Lower lobe of right lung (tissue), 2 donors: ENCODE results near the gene PLA2G2C. TPM values are rescaled to one million over a fixed set of nuclear protein-coding genes. Genes with fewer than 3 reads are reported as not detected.

ENCODE experiments used
- ATAC-seq, 2 donors: fragments of 200-7000 bp; cut with Tn5 transposase; one replicate each; pipeline ENCODE4 v1.9.1; 2020 to 2022; ENCODE audit warnings: mild to moderate bottlenecking in 2 of 2, moderate library complexity in 2 of 2
- DNase-seq: peaks from one replicate; pipeline ENCODE4 v3.0.0-alpha.2; 2020
- H3K27ac ChIP-seq: fragments of 200-600 bp; one replicate; pipeline ENCODE4 v1.8.0; 2022
- H3K27me3 ChIP-seq: fragments of 200-600 bp; one replicate; pipeline ENCODE4 v1.8.0; 2022; ENCODE audit warnings: low read depth
- H3K36me3 ChIP-seq: fragments of 200-600 bp; one replicate; pipeline ENCODE4 v1.8.0; 2022; ENCODE audit warnings: mild to moderate bottlenecking
- H3K4me1 ChIP-seq: fragments of 200-600 bp; one replicate; pipeline ENCODE4 v1.8.0; 2022
- H3K4me3 ChIP-seq: fragments of 200-600 bp; one replicate; pipeline ENCODE4 v1.8.0; 2022; ENCODE audit warnings: mild to moderate bottlenecking
- H3K9me3 ChIP-seq: fragments of 200-600 bp; one replicate; pipeline ENCODE4 v1.8.0; 2022
- intact Hi-C: fragments of 100-400 bp; cut with DNase I; formaldehyde crosslinking; loops from one replicate; pipeline ENCODE4 v1.11.0; 2022
- total RNA-seq: library from RNA; stranded (reverse); fragmentation: NEBNext Ultra II Directional; extraction: Animal tissue kit (Norgen Biotek cat#: 25700); gene quantifications from one replicate; pipeline ENCODE4 v1.2.1, GENCODE V29; 2021
- TF ChIP-seq, protein P1 (sequence below): fragments of 200-600 bp; IDR thresholded peaks from one replicate; pipeline ENCODE4 v1.8.0; 2022; ENCODE audit warnings: antibody characterized with exemption, mild to moderate bottlenecking
- donor health status: DM: no; HTN: yes; CAD: no; lungs with severe emphysema.

Gene PLA2G2C
- total RNA-seq, 1 donor from 2014 or later: not detected

DNA sequence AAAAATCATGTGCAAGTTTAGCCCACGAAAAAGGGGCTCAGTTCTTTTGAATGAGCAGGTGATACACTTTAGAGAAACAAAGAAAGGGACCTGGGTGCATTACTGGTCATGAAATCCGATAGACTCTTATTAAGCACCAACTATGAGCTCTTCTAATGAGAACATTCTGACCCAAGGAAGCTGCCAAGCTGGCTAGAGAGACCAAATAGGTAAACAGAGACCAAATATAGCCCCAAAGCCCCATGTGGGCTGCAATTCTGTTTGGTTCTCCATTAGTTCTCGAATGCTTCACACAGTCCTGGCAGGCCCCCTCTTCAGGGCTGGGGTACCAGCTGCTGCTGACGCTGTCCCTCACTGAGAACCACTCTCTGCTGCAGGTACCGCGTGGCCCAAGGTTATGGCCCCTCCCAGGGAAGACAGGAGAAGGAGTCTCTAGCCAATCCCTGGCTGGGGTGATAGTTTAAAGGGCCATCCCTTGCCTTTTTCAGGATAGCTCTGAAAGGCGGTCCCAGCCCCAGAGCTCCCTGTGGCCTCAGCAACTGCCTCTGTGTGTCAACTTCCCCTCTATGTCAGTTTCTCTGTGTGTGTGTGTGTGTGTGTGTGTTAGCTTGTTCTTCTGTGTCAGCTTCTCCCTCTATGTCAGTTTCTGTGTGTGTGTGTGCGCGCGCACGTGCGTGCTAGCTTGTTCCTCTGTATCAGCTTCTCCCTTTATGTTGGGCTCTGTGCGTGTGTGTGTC, 7.5 kb downstream of the PLA2G2C start:
- Histone ChIP-seq H3K4me3 (no peak overlapping the region), H3K27me3 (no peaks in the 10 kb centered on the region), H3K36me3 (no peaks in the 10 kb centered on the region), H3K27ac (no peak overlapping the region), H3K9me3 (no peaks in the 10 kb centered on the region), H3K4me1 (no peaks in the 10 kb centered on the region)
- ATAC-seq (no peak), DNase-seq (no peak)
- intact Hi-C loops: no loop called here
- TF ChIP-seq, protein P1, sequence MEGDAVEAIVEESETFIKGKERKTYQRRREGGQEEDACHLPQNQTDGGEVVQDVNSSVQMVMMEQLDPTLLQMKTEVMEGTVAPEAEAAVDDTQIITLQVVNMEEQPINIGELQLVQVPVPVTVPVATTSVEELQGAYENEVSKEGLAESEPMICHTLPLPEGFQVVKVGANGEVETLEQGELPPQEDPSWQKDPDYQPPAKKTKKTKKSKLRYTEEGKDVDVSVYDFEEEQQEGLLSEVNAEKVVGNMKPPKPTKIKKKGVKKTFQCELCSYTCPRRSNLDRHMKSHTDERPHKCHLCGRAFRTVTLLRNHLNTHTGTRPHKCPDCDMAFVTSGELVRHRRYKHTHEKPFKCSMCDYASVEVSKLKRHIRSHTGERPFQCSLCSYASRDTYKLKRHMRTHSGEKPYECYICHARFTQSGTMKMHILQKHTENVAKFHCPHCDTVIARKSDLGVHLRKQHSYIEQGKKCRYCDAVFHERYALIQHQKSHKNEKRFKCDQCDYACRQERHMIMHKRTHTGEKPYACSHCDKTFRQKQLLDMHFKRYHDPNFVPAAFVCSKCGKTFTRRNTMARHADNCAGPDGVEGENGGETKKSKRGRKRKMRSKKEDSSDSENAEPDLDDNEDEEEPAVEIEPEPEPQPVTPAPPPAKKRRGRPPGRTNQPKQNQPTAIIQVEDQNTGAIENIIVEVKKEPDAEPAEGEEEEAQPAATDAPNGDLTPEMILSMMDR: no peak

DNA sequence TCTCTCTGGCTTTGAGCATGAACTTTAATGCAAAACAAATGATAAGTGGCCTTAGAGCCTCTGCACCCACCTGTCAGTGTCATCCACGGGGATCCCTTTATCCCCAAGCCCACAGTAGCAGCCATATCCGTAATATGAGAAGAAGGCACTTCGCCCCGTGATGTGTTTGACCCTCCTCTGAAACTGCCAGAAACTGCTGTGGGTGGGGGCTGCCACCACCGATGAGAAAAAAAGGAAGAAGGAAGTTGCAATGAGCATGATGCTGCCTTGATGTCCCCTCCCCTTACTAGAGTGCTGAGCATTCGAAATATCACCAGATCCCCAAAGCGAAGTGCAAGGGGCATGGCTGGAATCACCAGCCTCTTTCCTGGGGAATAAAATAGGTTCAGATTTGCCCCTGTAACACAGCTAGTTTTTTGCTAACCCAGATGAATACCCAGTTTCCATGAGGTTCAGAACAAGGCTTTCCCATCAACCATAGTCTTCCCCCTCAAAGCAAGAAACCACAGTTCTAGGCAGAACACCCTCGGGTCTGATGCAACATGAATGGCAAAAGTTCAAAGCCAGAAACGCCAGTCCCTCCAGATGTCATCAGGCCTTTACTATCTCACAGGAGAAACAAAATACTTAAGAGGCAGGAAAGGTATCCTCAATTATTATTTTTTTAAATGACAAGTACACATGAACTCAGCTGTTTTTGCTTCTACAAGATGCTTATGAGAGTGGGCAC, 11.2 kb downstream of the PLA2G2C start:
- H3K27me3 ChIP-seq: no peaks in the 10 kb centered on the region
- no peaks in the 10 kb centered on the region for H3K36me3 ChIP-seq
- H3K9me3 ChIP-seq: no peaks in the 10 kb centered on the region
- intact Hi-C loops: no loop called here
- no peak overlapping the region for H3K4me3 ChIP-seq
- no peak overlapping the region for H3K27ac ChIP-seq
- ATAC-seq: no peak
- no peak for DNase-seq
- TF ChIP-seq, protein P1: no peak
- H3K4me1 ChIP-seq: peaks cover 6% of the 10 kb centered on the region

DNA sequence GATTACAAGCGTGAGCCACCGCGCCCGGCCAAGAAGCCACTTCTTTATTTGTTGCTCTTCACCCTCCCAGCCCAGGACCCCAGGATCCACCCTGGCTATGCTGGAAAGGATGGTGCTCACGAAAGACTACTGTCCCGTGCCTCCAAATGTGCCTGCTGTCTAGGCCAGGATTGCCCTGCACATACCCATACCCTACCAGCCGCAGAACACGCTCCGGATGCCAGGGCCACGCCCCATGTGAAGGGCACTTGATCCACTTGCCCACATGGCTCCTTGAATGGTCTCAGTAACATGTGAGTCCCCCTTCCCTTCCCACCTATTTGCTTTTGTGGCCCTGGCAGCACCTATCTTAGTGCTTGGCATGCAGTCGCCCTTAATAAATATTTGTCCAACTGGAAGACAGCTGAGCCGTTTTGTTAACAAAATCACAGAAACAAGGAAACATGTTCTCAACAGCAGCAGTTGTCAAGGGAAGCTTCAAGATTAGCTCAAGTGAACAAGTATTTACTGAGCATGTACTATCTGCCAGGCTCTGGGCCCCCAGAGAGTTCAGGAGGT, 14.2 kb downstream of the PLA2G2C start:
- DNase-seq (peak; percentile 76), ATAC-seq (peak; percentile 79 to 82)
- intact Hi-C loops: no loop called here

DNA sequence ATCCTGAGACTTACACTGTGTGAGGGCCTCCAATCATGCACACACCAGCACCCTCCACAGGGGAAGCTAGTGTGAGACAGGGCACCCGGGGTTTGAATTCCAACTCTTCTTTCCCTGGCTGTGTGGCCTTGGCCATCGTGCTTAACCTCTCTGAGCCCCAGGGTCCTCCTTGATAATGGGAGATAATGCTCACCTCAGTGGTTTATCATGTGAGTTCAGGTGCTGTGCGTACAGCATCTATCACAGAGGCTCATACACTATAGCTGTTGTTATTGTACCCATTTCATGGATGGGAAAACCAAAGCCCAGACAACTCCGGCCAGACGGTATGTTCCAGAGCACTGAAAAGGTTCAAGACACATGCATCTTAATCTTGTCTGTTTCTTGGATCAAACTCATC, 16.4 kb downstream of the PLA2G2C start:
- ATAC-seq: no peak
- H3K27ac ChIP-seq: no peak overlapping the region
- no peak for DNase-seq
- TF ChIP-seq, protein P1: no peak
- H3K9me3 ChIP-seq: no peaks in the 10 kb centered on the region
- intact Hi-C loops: no loop called here
- no peaks in the 10 kb centered on the region for H3K36me3 ChIP-seq
- H3K4me3 ChIP-seq: no peak overlapping the region
- peaks cover 3% of the 10 kb centered on the region for H3K27me3 ChIP-seq
- H3K4me1 ChIP-seq: peaks cover 8% of the 10 kb centered on the region

More for the DNA sequence above, 14.2 kb downstream of the PLA2G2C start:
- no peaks in the 10 kb centered on the region for H3K27me3 ChIP-seq
- no peak overlapping the region for H3K4me3 ChIP-seq
- H3K27ac ChIP-seq: no peak overlapping the region
- no peaks in the 10 kb centered on the region for H3K36me3 ChIP-seq
- peaks cover 6% of the 10 kb centered on the region for H3K4me1 ChIP-seq
- no peaks in the 10 kb centered on the region for H3K9me3 ChIP-seq
- TF ChIP-seq, protein P1: no peak

DNA sequence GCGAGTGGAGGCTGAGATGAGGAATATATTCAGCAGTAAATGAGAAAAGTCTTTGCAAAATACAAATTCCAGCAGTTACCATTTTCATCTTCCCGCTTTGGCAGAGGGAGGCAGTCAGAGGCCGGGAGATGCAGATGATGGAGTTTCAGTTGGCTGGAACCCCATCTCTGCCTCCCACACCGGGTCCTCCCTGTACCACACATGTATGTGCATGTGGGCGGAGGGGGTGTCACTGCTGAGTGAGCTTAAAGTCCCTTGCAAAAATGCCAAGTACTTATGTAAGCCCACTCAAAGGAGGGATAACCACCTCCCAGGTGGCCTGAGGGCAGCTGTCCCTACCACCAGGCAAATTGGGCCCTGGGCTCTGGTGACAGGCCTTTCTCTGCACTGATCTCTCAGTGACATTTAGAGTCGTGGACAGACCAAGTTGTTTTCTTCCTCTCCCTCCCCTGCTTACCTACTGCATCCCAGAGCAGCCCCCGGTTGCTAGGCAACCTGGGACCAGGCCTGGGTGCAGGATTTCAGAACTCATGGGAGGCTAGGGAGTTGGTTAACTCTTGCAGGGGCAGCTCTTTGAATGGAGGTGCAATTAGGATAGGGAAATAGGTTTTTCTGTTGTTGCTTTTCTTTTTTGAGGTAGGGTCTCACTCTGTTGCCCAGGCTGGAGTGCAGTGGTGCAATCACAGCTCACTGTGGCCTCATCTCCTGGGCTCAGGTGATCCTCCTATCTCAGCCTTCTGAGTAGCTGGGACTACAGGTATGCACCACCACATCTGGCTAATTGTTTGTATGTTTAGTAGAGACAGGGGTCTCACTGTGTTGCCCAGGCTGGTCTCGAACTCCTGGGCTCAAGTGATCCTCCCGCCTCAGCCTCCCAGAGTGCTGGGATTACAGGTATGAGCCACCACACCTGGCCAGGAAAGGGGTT, 17.5 kb downstream of the PLA2G2C start:
- H3K4me1 ChIP-seq: peaks cover 13% of the 10 kb centered on the region
- TF ChIP-seq, protein P1: no peak
- no peaks in the 10 kb centered on the region for H3K36me3 ChIP-seq
- no peak for ATAC-seq
- no peaks in the 10 kb centered on the region for H3K9me3 ChIP-seq
- intact Hi-C loops: no loop called here
- no peak for DNase-seq
- H3K27me3 ChIP-seq: peaks cover 3% of the 10 kb centered on the region
- H3K27ac ChIP-seq: no peak overlapping the region
- H3K4me3 ChIP-seq: no peak overlapping the region
